NCI-H345 treated with DMSO at 0.1 percent for 48 hours (cell line): ENCODE results near the gene TAF4.

Experiments
- DNase-seq: peaks from one replicate; lab custom pipeline; 2025; ENCODE audit not compliant: unreplicated experiment; lab: John Stamatoyannopoulos, UW

Gene TAF4

GRCh38 chr20:61968036-61968810 is 97.5 kb downstream of the TAF4 start:
- DNase-seq = no peak

GRCh38 chr20:61967300-61967699 is 98.4 kb downstream of the TAF4 start:
- DNase-seq = no peak

GRCh38 chr20:61966492-61967244 is 99.0 kb downstream of the TAF4 start:
- no peak for DNase-seq

GRCh38 chr20:61965606-61966491 is 99.8 kb downstream of the TAF4 start:
- no peak for DNase-seq

GRCh38 chr20:61964675-61965605 is 100.7 kb downstream of the TAF4 start:
- DNase-seq = no peak

GRCh38 chr20:61963885-61964674 is 101.6 kb downstream of the TAF4 start:
- DNase-seq = no peak

- DNase-seq = no peak
Measured at GRCh38 chr20:61963149-61963548, 102.5 kb downstream of the TAF4 start.

- no peak for DNase-seq
Measured at GRCh38 chr20:61960836-61961235, 104.8 kb downstream of the TAF4 start.

GRCh38 chr20:61958773-61959700 is 106.6 kb downstream of the TAF4 start:
- DNase-seq = no peak

GRCh38 chr20:61957961-61958715 is 107.5 kb downstream of the TAF4 start:
- no peak for DNase-seq

- no peak for DNase-seq
Measured at GRCh38 chr20:61956396-61957342, 109.0 kb downstream of the TAF4 start.

GRCh38 chr20:61955668-61956395 is 109.8 kb downstream of the TAF4 start:
- peak; percentile 47 for DNase-seq

- DNase-seq = peak; percentile 99
Measured at GRCh38 chr20:61954276-61955021, 111.2 kb downstream of the TAF4 start.

GRCh38 chr20:61953037-61954021 is 112.4 kb downstream of the TAF4 start:
- peak; percentile 91 for DNase-seq
